Neural progenitor cell (in vitro differentiated cells): ENCODE data around the gene SNX8. TPM values are rescaled to one million over a fixed set of nuclear protein-coding genes. Genes with fewer than 3 reads are reported as not detected.
A peak's percentile ranks its signal among the peaks of the same experiment; 100 is the strongest.

ENCODE experiments used
- DNase-seq: peaks from one replicate; pipeline ENCODE4 v3.0.0-alpha.2; 2016; ENCODE audit warnings: low spot score
- H2AFZ ChIP-seq: fragments of 200-600 bp; sonication (generic); replicated peaks from 2 replicates; pipeline ENCODE4 v1.6.1; 2016; ENCODE audit warnings: antibody characterized with exemption
- H3F3A ChIP-seq: fragments of 200-600 bp; sonication (generic); 2 replicates; pipeline ENCODE4 v1.6.1; 2016; ENCODE audit warnings: antibody characterized with exemption, low read depth
- H3K27ac ChIP-seq: fragments of 200-600 bp; sonication (generic); 2 replicates; pipeline ENCODE4 v1.5.1; 2016; ENCODE audit warnings: mild to moderate bottlenecking
- H3K27me3 ChIP-seq: fragments of 200-600 bp; sonication (generic); 2 replicates; pipeline ENCODE4 v1.6.1; 2016; ENCODE audit warnings: mild to moderate bottlenecking, moderate library complexity
- H3K36me3 ChIP-seq: fragments of 200-600 bp; sonication (generic); 2 replicates; pipeline ENCODE4 v1.5.1; 2016
- H3K4me1 ChIP-seq: fragments of 200-600 bp; sonication (generic); 2 replicates; pipeline ENCODE4 v1.6.1; 2016; ENCODE audit warnings: mixed run types
- H3K4me2 ChIP-seq: fragments of 200-600 bp; sonication (generic); 2 replicates; pipeline ENCODE4 v1.6.1; 2016
- H3K4me3 ChIP-seq: fragments of 200-600 bp; sonication (generic); 2 replicates; pipeline ENCODE4 v1.5.1; 2016
- H3K79me2 ChIP-seq: fragments of 200-600 bp; sonication (generic); 2 replicates; pipeline ENCODE4 v1.6.1; 2016; ENCODE audit warnings: low read depth
- H3K9ac ChIP-seq: fragments of 200-600 bp; sonication (generic); 2 replicates; pipeline ENCODE4 v1.6.1; 2016
- H3K9me3 ChIP-seq: fragments of 200-600 bp; sonication (generic); 2 replicates; pipeline ENCODE4 v1.5.1; 2016; ENCODE audit warnings: low read depth
- H4K20me1 ChIP-seq: fragments of 200-600 bp; sonication (generic); 2 replicates; pipeline ENCODE4 v1.6.1; 2016; ENCODE audit warnings: low read depth
- H3K27ac Mint-ChIP-seq: 3 replicates; pipeline ENCODE4 v1.8.0; 2021; ENCODE audit warnings: mixed read lengths
- H3K27me3 Mint-ChIP-seq: 2 replicates; pipeline ENCODE4 v1.8.0; 2022; ENCODE audit warnings: low read depth, mild to moderate bottlenecking, inconsistent platforms, moderate library complexity, mixed read lengths; ENCODE audit not compliant: insufficient read depth
- H3K36me3 Mint-ChIP-seq: 3 replicates; pipeline ENCODE4 v1.8.0; 2021; ENCODE audit warnings: mixed read lengths
- H3K4me1 Mint-ChIP-seq: 3 replicates; pipeline ENCODE4 v1.8.0; 2021; ENCODE audit warnings: mixed read lengths
- H3K4me3 Mint-ChIP-seq: 3 replicates; pipeline ENCODE4 v1.8.0; 2021; ENCODE audit warnings: mild to moderate bottlenecking, moderate library complexity, mixed read lengths
- H3K9me3 Mint-ChIP-seq: 3 replicates; pipeline ENCODE4 v1.8.0; 2020; ENCODE audit warnings: mixed read lengths
- EZH2 ChIP-seq: fragments of 200-600 bp; sonication (generic); IDR thresholded peaks from 2 replicates; pipeline ENCODE4 v1.6.1; 2017; ENCODE audit warnings: antibody characterized with exemption, mild to moderate bottlenecking, moderate library complexity
- EZH2phosphoT487 ChIP-seq: fragments of 200-600 bp; sonication (generic); IDR thresholded peaks from 2 replicates; pipeline ENCODE4 v1.6.1; 2017; ENCODE audit warnings: antibody characterized with exemption
- total RNA-seq: library from RNA; depleted of rRNA; stranded (reverse); fragments of >200 nt; gene quantifications from 2 replicates; pipeline ENCODE4 v1.2.3, GENCODE V29; 2015; ENCODE audit warnings: low replicate concordance
- TF ChIP-seq, protein P1 (sequence below): fragments of 200-600 bp; sonication (generic); IDR thresholded peaks from 2 replicates; pipeline ENCODE4 v1.5.1; 2017; ENCODE audit warnings: antibody characterized with exemption, mild to moderate bottlenecking

Gene SNX8
- total RNA-seq, 1 donor from 2014 or later = 3.6 TPM

DNA sequence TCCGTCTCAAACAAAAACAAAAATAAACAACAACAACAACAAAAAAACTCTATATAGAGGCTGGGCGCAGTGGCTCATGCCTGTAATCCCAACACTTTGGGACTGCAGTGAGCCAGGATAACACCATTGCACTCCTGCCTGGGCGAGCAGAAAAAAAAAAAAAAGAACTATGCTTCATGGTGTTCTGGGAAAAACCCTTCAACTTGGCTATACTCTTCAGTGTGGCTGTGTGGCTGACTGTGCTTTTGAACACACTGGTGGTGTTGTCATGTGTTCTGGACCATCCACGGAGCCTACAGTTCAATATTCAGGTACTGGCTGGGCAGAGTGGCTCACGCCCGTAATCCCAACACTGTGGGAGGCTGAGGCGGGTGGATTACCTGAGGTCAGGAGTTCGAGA, 26.5 kb downstream of the SNX8 start:
- Histone ChIP-seq H3K79me2 (peaks cover 5% of the 10 kb centered on the region), H3K36me3 (no peaks in the 10 kb centered on the region), H3K9me3 (no peaks in the 10 kb centered on the region), H3K4me1 (no peaks in the 10 kb centered on the region), H4K20me1 (no peaks in the 10 kb centered on the region), H3F3A (no peaks in the 10 kb centered on the region), H3K4me2 (no peak overlapping the region), H3K4me3 (no peak overlapping the region), H3K9ac (no peak overlapping the region), H2AFZ (no peak overlapping the region), H3K27ac (no peak overlapping the region), H3K27me3 (no peaks in the 10 kb centered on the region)
- H3K4me1 Mint-ChIP-seq = peaks cover 7% of the 10 kb centered on the region
- H3K36me3 Mint-ChIP-seq = no peaks in the 10 kb centered on the region
- H3K4me3 Mint-ChIP-seq = no peak overlapping the region
- no peak overlapping the region for H3K27ac Mint-ChIP-seq
- DNase-seq = no peak
- no peaks in the 10 kb centered on the region for H3K9me3 Mint-ChIP-seq
- TF ChIP-seq EZH2phosphoT487 (no peak), EZH2 (no peak)
- TF ChIP-seq, protein P1, sequence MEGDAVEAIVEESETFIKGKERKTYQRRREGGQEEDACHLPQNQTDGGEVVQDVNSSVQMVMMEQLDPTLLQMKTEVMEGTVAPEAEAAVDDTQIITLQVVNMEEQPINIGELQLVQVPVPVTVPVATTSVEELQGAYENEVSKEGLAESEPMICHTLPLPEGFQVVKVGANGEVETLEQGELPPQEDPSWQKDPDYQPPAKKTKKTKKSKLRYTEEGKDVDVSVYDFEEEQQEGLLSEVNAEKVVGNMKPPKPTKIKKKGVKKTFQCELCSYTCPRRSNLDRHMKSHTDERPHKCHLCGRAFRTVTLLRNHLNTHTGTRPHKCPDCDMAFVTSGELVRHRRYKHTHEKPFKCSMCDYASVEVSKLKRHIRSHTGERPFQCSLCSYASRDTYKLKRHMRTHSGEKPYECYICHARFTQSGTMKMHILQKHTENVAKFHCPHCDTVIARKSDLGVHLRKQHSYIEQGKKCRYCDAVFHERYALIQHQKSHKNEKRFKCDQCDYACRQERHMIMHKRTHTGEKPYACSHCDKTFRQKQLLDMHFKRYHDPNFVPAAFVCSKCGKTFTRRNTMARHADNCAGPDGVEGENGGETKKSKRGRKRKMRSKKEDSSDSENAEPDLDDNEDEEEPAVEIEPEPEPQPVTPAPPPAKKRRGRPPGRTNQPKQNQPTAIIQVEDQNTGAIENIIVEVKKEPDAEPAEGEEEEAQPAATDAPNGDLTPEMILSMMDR = no peak
- no peaks in the 10 kb centered on the region for H3K27me3 Mint-ChIP-seq

DNA sequence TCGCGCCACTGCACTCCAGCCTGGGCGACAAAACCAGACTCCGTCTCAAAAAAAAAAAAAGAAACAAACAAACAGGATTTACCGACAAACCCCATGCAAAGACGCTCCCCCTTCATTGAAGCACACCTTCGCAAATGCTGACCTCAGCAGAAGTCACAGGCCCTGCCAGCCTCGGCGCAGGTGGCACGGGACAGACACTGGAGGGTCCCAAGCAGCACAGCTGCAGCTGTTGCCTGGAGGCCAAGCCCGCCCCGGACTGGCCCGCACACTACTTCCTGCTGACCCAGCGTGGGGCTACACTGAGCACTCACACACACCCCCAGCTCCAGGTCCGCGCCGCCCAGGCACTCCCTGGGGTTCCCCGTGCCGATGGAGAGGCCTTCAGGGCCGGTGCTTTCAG, 31.2 kb downstream of the SNX8 start:
- no peaks in the 10 kb centered on the region for H3K36me3 Mint-ChIP-seq
- no peak overlapping the region for H3K27ac Mint-ChIP-seq
- H3K4me1 Mint-ChIP-seq = peaks cover 29% of the 10 kb centered on the region

DNA sequence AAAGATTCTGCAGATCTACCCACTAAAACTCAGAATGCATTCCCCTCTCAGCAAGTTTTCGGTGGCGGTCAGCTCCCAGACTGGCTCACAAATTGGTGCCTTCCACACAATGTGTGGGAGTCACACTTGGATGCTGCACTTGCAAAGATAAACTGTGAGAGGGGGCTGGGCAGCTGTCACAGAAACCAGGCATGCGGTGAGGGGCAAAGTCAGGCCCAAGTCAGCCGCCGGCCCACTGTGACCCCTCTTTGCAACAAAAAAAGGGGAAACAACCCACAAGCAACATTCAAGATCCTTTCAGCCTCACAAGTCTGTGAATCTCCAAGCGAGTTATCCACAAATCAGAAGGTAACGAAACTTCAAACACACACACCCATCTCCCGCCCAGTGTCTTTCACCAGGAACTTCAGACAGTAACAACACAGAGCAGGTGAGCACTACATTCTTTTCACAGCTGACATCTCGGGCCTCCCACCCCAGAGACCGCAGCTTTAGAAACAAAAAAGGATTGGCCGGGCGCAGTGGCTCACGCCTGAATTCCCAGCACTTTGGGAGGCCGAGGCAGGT, 32.0 kb downstream of the SNX8 start:
- no peak overlapping the region for H3K4me3 ChIP-seq
- no peaks in the 10 kb centered on the region for H3K27me3 ChIP-seq
- H3K36me3 Mint-ChIP-seq = no peaks in the 10 kb centered on the region
- H3K36me3 ChIP-seq = no peaks in the 10 kb centered on the region
- no peak overlapping the region for H3K4me3 Mint-ChIP-seq
- H3K79me2 ChIP-seq = peaks cover 27% of the 10 kb centered on the region
- peak overlapping the region; percentile 53 for H3K27ac ChIP-seq
- H3K27me3 Mint-ChIP-seq = peaks cover 3% of the 10 kb centered on the region
- no peaks in the 10 kb centered on the region for H3K9me3 ChIP-seq
- H3K4me1 ChIP-seq = peaks cover 6% of the 10 kb centered on the region
- no peak overlapping the region for H3K4me2 ChIP-seq
- no peaks in the 10 kb centered on the region for H3K9me3 Mint-ChIP-seq
- peaks cover 33% of the 10 kb centered on the region for H3K4me1 Mint-ChIP-seq
- TF ChIP-seq EZH2phosphoT487 = no peak
- TF ChIP-seq, protein P1 = no peak
- no peak overlapping the region for H2AFZ ChIP-seq
- no peak for DNase-seq
- peak overlapping the region; percentile 93 for H3K27ac Mint-ChIP-seq
- no peaks in the 10 kb centered on the region for H3F3A ChIP-seq
- peaks cover 13% of the 10 kb centered on the region for H4K20me1 ChIP-seq
- H3K9ac ChIP-seq = no peak overlapping the region

More for the DNA sequence above, 31.2 kb downstream of the SNX8 start:
- H3K9me3 Mint-ChIP-seq = no peaks in the 10 kb centered on the region
- Histone ChIP-seq H3K4me3 (no peak overlapping the region), H3K9ac (no peak overlapping the region), H3K4me1 (peaks cover 6% of the 10 kb centered on the region), H3K9me3 (no peaks in the 10 kb centered on the region), H3K27me3 (no peaks in the 10 kb centered on the region), H3K79me2 (peaks cover 27% of the 10 kb centered on the region), H3K4me2 (no peak overlapping the region), H3K36me3 (no peaks in the 10 kb centered on the region), H3F3A (no peaks in the 10 kb centered on the region), H3K27ac (no peak overlapping the region), H4K20me1 (peaks cover 13% of the 10 kb centered on the region), H2AFZ (no peak overlapping the region)
- no peak overlapping the region for H3K4me3 Mint-ChIP-seq
- TF ChIP-seq EZH2phosphoT487 (no peak), EZH2 (no peak)
- TF ChIP-seq, protein P1 = no peak
- DNase-seq = no peak
- peaks cover 3% of the 10 kb centered on the region for H3K27me3 Mint-ChIP-seq
